GM21723 (cell line): ENCODE measurements around the gene KRTAP17-1.
"Not testable (repeated sequence)": the region's sequence is repeated elsewhere in the genome, so short reads cannot be mapped to it uniquely, and the experiment has no call there.

ENCODE experiments used
- ATAC-seq: cut with Tn5 transposase; IDR thresholded peaks from one replicate; pipeline ENCODE4 v1.9.1; 2021; ENCODE audit warnings: mild to moderate bottlenecking, moderate library complexity; ENCODE audit not compliant: unreplicated experiment

KRTAP17-1 gene

GRCh38 chr17:41307647-41308046, 7.9 kb downstream of the KRTAP17-1 start:
- ATAC-seq = no peak

- no peak for ATAC-seq
Measured at GRCh38 chr17:41304091-41304490, 11.4 kb downstream of the KRTAP17-1 start.

- ATAC-seq = no peak
Measured at GRCh38 chr17:41302981-41303380, 12.5 kb downstream of the KRTAP17-1 start.

GRCh38 chr17:41301916-41302901, 13.3 kb downstream of the KRTAP17-1 start, which contains the start of gene KRTAP29-1:
TSS of gene KRTAP29-1 (minus strand) at chr17:41302851. CDS start at chr17:41302851, 0 bp downstream.
- ATAC-seq = no peak

- ATAC-seq = no peak
Measured at GRCh38 chr17:41301204-41301790, 14.2 kb downstream of the KRTAP17-1 start.

GRCh38 chr17:41298458-41299135, 16.9 kb downstream of the KRTAP17-1 start:
- ATAC-seq = no peak

GRCh38 chr17:41296846-41297245, 18.7 kb downstream of the KRTAP17-1 start:
- ATAC-seq = no peak

- no peak for ATAC-seq
Measured at GRCh38 chr17:41294016-41294415, 21.5 kb downstream of the KRTAP17-1 start.

- no peak for ATAC-seq
Measured at GRCh38 chr17:41287050-41287449, 28.5 kb downstream of the KRTAP17-1 start.

- no peak for ATAC-seq
Measured at GRCh38 chr17:41284546-41284945, 31.0 kb downstream of the KRTAP17-1 start.

- no peak for ATAC-seq
Measured at GRCh38 chr17:41284043-41284442, 31.5 kb downstream of the KRTAP17-1 start.

- ATAC-seq = no peak
Measured at GRCh38 chr17:41278176-41278955, 37.1 kb downstream of the KRTAP17-1 start.

- ATAC-seq = not testable (repeated sequence)
Measured at GRCh38 chr17:41275648-41276190, 39.8 kb downstream of the KRTAP17-1 start, which contains the start of gene KRTAP9-7. TSS of gene KRTAP9-7 (plus strand) at chr17:41275698. CDS start at chr17:41275698, 0 bp downstream.

- ATAC-seq = no peak
Measured at GRCh38 chr17:41271858-41272257, 43.7 kb downstream of the KRTAP17-1 start.

- ATAC-seq = not testable (repeated sequence)
Measured at GRCh38 chr17:41271323-41271722, 44.2 kb downstream of the KRTAP17-1 start.

- no peak for ATAC-seq
Measured at GRCh38 chr17:41267711-41268110, 47.8 kb downstream of the KRTAP17-1 start.

GRCh38 chr17:41265078-41265477, 50.4 kb downstream of the KRTAP17-1 start, which contains the start of gene KRTAP9-6:
TSS of gene KRTAP9-6 (plus strand) at chr17:41265378. CDS start at chr17:41265378, 0 bp downstream.
- ATAC-seq = no peak
